Large intestine (tissue), 3 donors: ENCODE measurements around the gene RTKN. TPM values are rescaled to one million over a fixed set of nuclear protein-coding genes. Genes with fewer than 3 reads are reported as not detected.
A peak's percentile ranks its signal among the peaks of the same experiment; 100 is the strongest.

ENCODE experiments used
- DNase-seq, 2 donors: peaks; one replicate each; pipeline versions ENCODE4 v3.0.0 to v3.0.0-alpha.2; 2013
- H3K27ac ChIP-seq: one replicate; pipeline ENCODE4 v1.5.1; 2013; ENCODE audit warnings: low read length
- H3K27me3 ChIP-seq: 2 replicates; pipeline ENCODE4 v1.6.1; 2013; ENCODE audit warnings: low read length; ENCODE audit not compliant: control insufficient read depth, insufficient read depth
- H3K36me3 ChIP-seq: 2 replicates; pipeline ENCODE4 v1.6.1; 2013; ENCODE audit warnings: low read length; ENCODE audit not compliant: control insufficient read depth, insufficient read depth
- H3K4me1 ChIP-seq: one replicate; pipeline ENCODE4 v1.6.1; 2013; ENCODE audit warnings: low read length; ENCODE audit not compliant: control insufficient read depth, insufficient read depth
- H3K4me3 ChIP-seq: one replicate; pipeline ENCODE4 v1.5.1; 2013; ENCODE audit warnings: low read length
- H3K9me3 ChIP-seq: one replicate; pipeline ENCODE4 v1.6.1; 2013; ENCODE audit warnings: mild to moderate bottlenecking, low read depth, low read length, moderate library complexity; ENCODE audit not compliant: control insufficient read depth
- WGBS: methylation state at CpG from one replicate; pipeline ENCODE4 v1.1.5; 2013; ENCODE audit warnings: low lambda C conversion rate; ENCODE audit not compliant: insufficient coverage; 5-methylcytosine and 5-hydroxymethylcytosine counted together
- polyA plus RNA-seq: library from polyadenylated mRNA; unstranded; fragments of 120-200 nt; gene quantifications from one replicate; pipeline ENCODE4 v1.2.1, GENCODE V29; 2013

The RTKN gene
- polyA plus RNA-seq, 1 donor: 105 TPM

GRCh38 chr2:74436848-74437695 lies 4.7 kb downstream of the RTKN start:
- Histone ChIP-seq H3K36me3 (peaks cover 32% of the 10 kb centered on the region), H3K9me3 (peaks cover 4% of the 10 kb centered on the region), H3K4me1 (peaks cover 23% of the 10 kb centered on the region), H3K27ac (no peak overlapping the region), H3K4me3 (no peak overlapping the region), H3K27me3 (peaks cover 9% of the 10 kb centered on the region)
- 38% methylated on average over 1 of the region's 6 CpGs for WGBS
- DNase-seq: no peak

DNA sequence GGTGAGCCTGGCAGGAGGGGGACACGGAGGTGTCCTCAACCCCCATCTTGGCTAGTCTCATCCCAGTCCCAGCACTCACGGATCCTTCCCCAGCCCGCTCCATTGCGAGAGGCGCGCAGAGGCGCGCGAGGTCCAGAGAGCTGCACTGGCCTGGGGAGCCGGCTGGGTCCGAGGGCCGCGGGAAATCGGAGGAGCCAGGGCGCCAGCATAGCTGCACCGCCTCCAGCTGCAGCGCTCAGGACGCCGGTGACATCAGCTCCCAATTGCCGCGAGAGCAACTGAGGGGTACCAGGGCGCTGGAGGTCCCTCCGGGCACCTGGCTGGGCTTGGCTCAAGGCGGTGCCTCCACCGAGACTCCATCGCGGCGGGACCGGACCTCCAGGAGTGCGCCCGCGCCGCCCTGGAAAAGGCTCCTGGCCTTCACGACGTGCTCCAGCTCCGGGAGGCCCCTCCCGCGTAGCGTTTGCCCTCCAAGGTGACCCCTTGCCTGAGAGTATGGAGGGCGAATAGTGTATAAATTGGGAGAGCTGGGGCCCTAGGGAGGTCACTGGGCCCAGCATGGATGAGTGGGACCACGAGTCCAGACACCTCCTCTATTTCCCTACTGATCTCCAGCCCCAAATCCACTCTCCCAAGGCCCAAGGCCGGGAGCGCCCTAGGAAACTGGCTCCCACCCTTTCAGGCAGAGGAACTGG lies 5.5 kb downstream of the RTKN start:
- H3K9me3 ChIP-seq: no peaks in the 10 kb centered on the region
- no peak overlapping the region for H3K27ac ChIP-seq
- H3K36me3 ChIP-seq: peaks cover 40% of the 10 kb centered on the region
- H3K4me1 ChIP-seq: peaks cover 28% of the 10 kb centered on the region
- no peak overlapping the region for H3K4me3 ChIP-seq
- DNase-seq: no peak
- H3K27me3 ChIP-seq: peaks cover 3% of the 10 kb centered on the region
- WGBS: no CpG with 5 or more reads among the region's 43 CpGs

GRCh38 chr2:74430502-74430901 lies 11.2 kb downstream of the RTKN start:
- no peaks in the 10 kb centered on the region for H3K27me3 ChIP-seq
- no CpG with 5 or more reads among the region's 11 CpGs for WGBS
- peaks cover 55% of the 10 kb centered on the region for H3K4me1 ChIP-seq
- H3K9me3 ChIP-seq: no peaks in the 10 kb centered on the region
- H3K4me3 ChIP-seq: no peak overlapping the region
- DNase-seq: no peak
- H3K27ac ChIP-seq: peak overlapping the region; percentile 92
- H3K36me3 ChIP-seq: peaks cover 75% of the 10 kb centered on the region

DNA sequence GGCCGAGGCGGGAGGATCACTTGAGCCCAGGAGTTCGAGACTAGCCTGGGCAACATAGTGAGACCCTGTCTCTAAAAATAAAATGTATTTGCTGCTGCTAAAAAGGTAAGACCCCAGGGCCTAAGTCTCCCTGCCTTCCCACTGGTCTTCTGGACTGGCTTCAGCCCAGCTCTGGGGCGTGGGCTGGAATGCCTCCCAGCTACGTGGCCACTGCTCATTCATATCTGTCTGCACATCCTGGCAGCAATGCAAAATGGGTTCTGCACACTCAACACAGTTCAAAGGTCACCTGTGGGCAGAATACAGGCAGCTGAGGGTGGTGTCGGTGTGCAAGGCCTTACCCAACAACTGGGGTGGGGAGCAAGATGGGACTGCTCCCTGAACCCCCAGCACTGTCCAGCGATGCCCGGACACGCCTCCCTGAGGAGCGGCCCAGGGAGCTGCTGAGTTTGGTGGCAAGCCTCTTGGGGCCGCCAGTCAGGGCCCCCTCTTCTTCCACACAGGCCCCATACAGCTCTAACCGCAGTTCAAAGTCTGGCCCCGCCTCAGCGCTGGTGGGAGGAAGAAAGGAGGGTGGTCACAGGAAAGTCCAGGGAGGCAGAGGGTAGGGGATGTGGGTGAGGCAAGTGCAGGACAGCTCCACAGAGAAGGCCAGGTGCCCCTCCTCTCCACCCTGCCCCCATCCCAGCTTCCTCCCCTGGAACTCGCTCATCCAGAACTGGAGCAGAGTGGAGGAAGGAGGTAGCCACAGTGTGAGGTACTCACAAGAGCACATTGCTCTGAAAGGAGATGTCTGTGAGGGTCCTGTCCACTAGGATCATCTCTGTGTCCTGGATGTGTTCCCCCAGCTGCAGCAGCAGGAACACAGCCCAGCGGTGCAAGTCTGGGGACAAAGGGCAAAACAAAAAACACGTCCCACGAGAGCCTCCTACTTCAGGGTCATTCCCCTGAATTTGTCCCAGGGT lies 12.0 kb downstream of the RTKN start:
- no peaks in the 10 kb centered on the region for H3K27me3 ChIP-seq
- H3K4me1 ChIP-seq: peaks cover 62% of the 10 kb centered on the region
- no peaks in the 10 kb centered on the region for H3K9me3 ChIP-seq
- H3K36me3 ChIP-seq: peaks cover 77% of the 10 kb centered on the region
- peak; percentile 89 to 95 for DNase-seq
- H3K4me3 ChIP-seq: no peak overlapping the region
- H3K27ac ChIP-seq: peak overlapping the region; percentile 92
- WGBS: no CpG with 5 or more reads among the region's 18 CpGs

- peaks cover 72% of the 10 kb centered on the region for H3K4me1 ChIP-seq
- no peak for DNase-seq
- peak overlapping the region; percentile 92 for H3K27ac ChIP-seq
- no CpG with 5 or more reads among the region's 5 CpGs for WGBS
- no peak overlapping the region for H3K4me3 ChIP-seq
- H3K27me3 ChIP-seq: no peaks in the 10 kb centered on the region
- H3K9me3 ChIP-seq: no peaks in the 10 kb centered on the region
- peaks cover 82% of the 10 kb centered on the region for H3K36me3 ChIP-seq
Measured at GRCh38 chr2:74428675-74429074, 13.1 kb downstream of the RTKN start.

DNA sequence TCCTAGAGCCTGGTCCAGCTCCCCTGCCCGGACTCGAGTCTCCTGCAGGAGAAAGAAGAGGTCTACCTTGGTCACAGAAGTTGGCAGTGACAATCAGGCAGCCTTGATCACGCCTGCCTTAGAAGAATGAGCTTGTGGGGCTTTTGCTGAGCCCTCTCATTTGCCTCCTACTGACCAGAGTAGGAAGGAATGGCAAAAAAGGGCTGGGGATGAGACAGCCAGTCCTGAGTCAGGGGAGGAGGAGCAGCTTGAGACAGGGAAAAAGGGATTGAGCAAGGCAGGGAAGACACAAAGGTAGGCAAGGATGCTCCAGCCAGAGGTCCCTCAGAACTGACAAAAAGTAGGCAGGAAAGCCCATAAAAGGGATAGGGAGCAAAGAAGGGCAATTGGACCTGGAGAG lies 14.2 kb downstream of the RTKN start:
- no peak overlapping the region for H3K4me3 ChIP-seq
- WGBS: no CpG with 5 or more reads among the region's 3 CpGs
- H3K36me3 ChIP-seq: peaks cover 81% of the 10 kb centered on the region
- no peaks in the 10 kb centered on the region for H3K9me3 ChIP-seq
- DNase-seq: no peak
- no peaks in the 10 kb centered on the region for H3K27me3 ChIP-seq
- peak overlapping the region; percentile 62 for H3K27ac ChIP-seq
- peaks cover 74% of the 10 kb centered on the region for H3K4me1 ChIP-seq

GRCh38 chr2:74426181-74426758 lies 15.5 kb downstream of the RTKN start:
- Histone ChIP-seq H3K4me3 (no peak overlapping the region), H3K4me1 (peaks cover 70% of the 10 kb centered on the region), H3K9me3 (no peaks in the 10 kb centered on the region), H3K27ac (peak overlapping the region; percentile 62), H3K36me3 (peaks cover 68% of the 10 kb centered on the region), H3K27me3 (no peaks in the 10 kb centered on the region)
- peak in 1 of 2 donors; percentile 61 for DNase-seq
- WGBS: no CpG with 5 or more reads among the region's 14 CpGs

GRCh38 chr2:74425523-74425922 lies 16.2 kb downstream of the RTKN start:
- Histone ChIP-seq H3K27ac (peak overlapping the region; percentile 62), H3K36me3 (peaks cover 61% of the 10 kb centered on the region), H3K4me3 (no peak overlapping the region), H3K27me3 (no peaks in the 10 kb centered on the region), H3K9me3 (no peaks in the 10 kb centered on the region), H3K4me1 (peaks cover 70% of the 10 kb centered on the region)
- peak; percentile 90 to 94 for DNase-seq
- WGBS: no CpG with 5 or more reads among the region's 7 CpGs

DNA sequence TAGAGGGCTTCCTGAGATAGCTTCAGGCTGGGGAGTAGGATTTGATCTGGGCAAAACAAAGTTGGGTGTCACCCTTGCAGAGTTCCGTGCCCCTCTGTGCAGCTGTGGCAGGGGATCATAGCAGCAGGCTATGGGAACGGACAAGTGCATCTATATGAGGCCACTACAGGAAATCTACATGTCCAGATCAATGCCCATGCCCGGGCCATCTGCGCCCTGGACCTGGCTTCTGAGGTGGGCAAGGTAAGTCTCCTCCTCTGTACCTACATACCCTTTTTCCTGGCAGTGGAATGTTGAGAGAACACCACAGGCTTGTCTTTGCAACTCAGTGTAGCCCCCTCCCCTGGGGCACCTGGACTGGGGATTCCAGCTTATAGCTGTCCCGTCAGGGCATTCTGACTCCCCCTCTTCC lies 16.7 kb downstream of the RTKN start:
- Histone ChIP-seq H3K27ac (peak overlapping the region; percentile 62), H3K36me3 (peaks cover 56% of the 10 kb centered on the region), H3K4me3 (no peak overlapping the region), H3K27me3 (peaks cover 2% of the 10 kb centered on the region), H3K9me3 (no peaks in the 10 kb centered on the region), H3K4me1 (peaks cover 66% of the 10 kb centered on the region)
- DNase-seq: no peak
- WGBS: no CpG with 5 or more reads among the region's 5 CpGs
